Brain microvascular endothelial cell (primary cell): Measurements from ENCODE around the gene NUP133.

Experiments used
- DNase-seq: peaks from one replicate; pipeline ENCODE4 v3.0.0-alpha.2; 2020
- H3K27ac ChIP-seq: fragments of 250-450 bp; sonication (Bioruptor Pico); 2 replicates; pipeline ENCODE4 v1.5.1; 2020; ENCODE audit warnings: mild to moderate bottlenecking, moderate library complexity
- H3K27me3 ChIP-seq: fragments of 250-450 bp; sonication (Bioruptor Pico); replicated peaks from 2 replicates; pipeline ENCODE4 v1.5.1; 2020; ENCODE audit warnings: mild to moderate bottlenecking
- H3K36me3 ChIP-seq: fragments of 250-450 bp; sonication (Bioruptor Pico); replicated peaks from 2 replicates; pipeline ENCODE4 v1.5.1; 2020; ENCODE audit warnings: mild to moderate bottlenecking
- H3K4me3 ChIP-seq: 2 replicates; pipeline ENCODE4 v1.5.1; 2011; ENCODE audit warnings: low read depth, mild to moderate bottlenecking, control low read depth, low read length, moderate library complexity
- in situ Hi-C: cut with HindIII; loops from 2 replicates; pipeline ENCODE4 v1.10.0; 2017; ENCODE audit warnings: low sequenced_read_pairs, low pct_ligation_motif_present
- TF ChIP-seq, protein P1 (sequence below): IDR thresholded peaks from 2 replicates; pipeline ENCODE4 v1.5.1; 2011; ENCODE audit warnings: low read depth, mild to moderate bottlenecking, moderate library complexity, low read length, control low read depth, inconsistent platforms; ENCODE audit errors: missing control alignments

The NUP133 gene

DNA sequence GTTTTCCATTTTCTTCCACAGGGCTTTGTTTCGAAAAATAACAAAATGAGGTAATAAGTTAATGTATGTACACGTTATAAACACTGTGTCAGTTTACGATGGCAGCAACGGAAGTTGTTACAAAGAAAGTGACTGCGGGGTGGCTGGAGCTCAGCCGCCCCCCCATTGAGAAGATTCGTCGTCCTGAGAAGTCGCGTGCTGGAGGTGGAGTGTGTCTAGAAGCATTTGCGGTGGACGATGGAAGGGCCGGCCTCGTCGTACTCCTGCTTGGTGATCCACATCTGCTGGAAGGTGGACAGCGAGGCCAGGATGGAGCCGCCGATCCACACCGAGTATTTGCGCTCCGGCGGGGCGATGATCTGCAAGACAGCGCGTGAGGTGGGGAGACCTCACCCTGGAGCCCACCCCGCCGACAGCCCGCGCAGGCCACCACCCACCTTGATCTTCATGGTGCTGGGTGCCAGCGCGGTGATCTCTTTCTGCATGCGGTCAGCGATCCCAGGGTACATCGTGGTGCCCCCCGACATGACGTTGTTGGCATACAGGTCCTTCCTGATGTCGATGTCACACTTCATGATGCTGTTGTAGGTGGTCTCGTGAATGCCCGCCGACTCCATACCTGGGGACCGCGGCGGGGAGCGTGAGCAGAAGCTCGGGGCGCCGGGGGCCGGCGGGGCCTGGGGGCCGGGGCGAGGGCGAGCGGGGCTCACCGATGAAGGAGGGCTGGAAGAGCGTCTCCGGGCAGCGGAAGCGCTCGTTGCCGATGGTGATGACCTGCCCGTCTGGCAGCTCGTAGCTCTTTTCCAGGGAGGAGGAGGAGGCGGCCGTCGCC, 76.6 kb downstream of the NUP133 start:
- DNase-seq: no peak
- TF ChIP-seq, protein P1, sequence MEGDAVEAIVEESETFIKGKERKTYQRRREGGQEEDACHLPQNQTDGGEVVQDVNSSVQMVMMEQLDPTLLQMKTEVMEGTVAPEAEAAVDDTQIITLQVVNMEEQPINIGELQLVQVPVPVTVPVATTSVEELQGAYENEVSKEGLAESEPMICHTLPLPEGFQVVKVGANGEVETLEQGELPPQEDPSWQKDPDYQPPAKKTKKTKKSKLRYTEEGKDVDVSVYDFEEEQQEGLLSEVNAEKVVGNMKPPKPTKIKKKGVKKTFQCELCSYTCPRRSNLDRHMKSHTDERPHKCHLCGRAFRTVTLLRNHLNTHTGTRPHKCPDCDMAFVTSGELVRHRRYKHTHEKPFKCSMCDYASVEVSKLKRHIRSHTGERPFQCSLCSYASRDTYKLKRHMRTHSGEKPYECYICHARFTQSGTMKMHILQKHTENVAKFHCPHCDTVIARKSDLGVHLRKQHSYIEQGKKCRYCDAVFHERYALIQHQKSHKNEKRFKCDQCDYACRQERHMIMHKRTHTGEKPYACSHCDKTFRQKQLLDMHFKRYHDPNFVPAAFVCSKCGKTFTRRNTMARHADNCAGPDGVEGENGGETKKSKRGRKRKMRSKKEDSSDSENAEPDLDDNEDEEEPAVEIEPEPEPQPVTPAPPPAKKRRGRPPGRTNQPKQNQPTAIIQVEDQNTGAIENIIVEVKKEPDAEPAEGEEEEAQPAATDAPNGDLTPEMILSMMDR: no peak
- in situ Hi-C loops: no loop called here
- H3K27me3 ChIP-seq: peaks cover 53% of the 10 kb centered on the region
- no peak overlapping the region for H3K27ac ChIP-seq
- no peaks in the 10 kb centered on the region for H3K36me3 ChIP-seq
- no peak overlapping the region for H3K4me3 ChIP-seq

DNA sequence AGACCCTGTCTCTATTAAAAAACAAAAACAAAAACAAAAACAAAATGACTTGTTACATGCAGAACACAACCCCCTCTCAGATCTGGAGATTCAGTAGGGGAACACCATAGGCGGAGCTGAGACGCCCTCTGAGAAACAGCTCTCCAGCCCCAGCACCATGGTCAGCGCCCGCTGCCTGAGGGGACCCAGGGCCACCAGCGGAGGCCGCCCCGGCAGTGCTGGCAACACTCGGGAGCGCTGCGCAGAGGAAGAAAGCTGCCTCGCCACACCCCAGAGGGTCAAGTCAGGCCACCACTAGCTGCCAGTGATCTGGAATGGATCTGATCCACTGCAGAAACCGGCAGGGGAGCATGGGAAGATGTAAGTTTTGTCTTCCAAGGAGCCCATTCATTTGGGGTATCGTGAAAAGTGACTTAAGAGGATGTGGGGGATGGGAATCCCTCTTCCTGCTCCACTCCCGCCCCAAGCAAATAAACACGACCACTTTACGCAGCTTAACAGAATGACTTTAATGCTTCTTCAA, 77.3 kb downstream of the NUP133 start:
- H3K4me3 ChIP-seq: no peak overlapping the region
- no peak overlapping the region for H3K27ac ChIP-seq
- peaks cover 53% of the 10 kb centered on the region for H3K27me3 ChIP-seq
- TF ChIP-seq, protein P1: peak; percentile 30
- DNase-seq: peak; percentile 30
- no peaks in the 10 kb centered on the region for H3K36me3 ChIP-seq
- in situ Hi-C loops: no loop called here

DNA sequence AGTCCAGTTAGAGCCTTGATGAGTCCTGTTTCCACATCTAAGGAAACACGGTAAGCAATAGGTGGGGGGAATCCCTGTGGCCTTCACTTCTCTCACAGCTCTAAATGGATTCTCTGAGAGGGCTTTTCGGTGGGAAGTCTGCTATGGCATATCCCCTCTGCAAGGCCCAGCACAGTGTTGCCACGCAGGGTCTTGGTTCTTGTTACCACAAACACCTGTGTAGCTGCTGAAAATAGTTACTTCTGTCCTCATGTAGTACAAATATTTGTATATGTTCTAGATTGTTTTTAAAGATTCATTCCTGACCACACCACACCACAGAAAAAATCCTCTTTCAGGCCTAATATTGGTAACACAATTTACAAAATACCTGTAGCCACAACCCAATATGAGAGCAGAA, 79.9 kb downstream of the NUP133 start:
- no peaks in the 10 kb centered on the region for H3K36me3 ChIP-seq
- peaks cover 30% of the 10 kb centered on the region for H3K27me3 ChIP-seq
- TF ChIP-seq, protein P1: no peak
- DNase-seq: no peak
- H3K27ac ChIP-seq: no peak overlapping the region
- H3K4me3 ChIP-seq: no peak overlapping the region
- in situ Hi-C loops: no loop called here

DNA sequence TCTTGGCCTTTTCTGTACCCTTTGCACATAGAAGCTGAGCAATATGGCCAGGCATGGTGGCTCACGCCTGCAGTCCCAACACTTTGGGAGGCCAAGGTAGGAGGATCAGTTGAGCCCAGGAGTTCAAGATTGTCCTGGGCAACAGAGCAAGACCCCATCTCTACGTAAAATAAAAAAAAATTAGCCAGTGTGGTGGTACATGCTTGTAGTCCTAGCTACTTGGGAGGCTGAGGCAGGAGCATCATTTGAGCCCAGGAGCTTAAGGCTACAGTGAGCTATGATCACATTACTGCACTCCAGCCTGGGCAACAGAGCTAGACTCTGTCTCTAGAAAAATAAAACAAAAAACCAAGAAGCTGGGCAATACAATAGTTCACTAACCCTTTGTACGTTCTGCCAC, 80.6 kb downstream of the NUP133 start:
- in situ Hi-C loops: no loop called here
- DNase-seq: no peak
- no peaks in the 10 kb centered on the region for H3K36me3 ChIP-seq
- H3K27me3 ChIP-seq: peaks cover 23% of the 10 kb centered on the region
- TF ChIP-seq, protein P1: no peak
- H3K27ac ChIP-seq: no peak overlapping the region
- H3K4me3 ChIP-seq: no peak overlapping the region

DNA sequence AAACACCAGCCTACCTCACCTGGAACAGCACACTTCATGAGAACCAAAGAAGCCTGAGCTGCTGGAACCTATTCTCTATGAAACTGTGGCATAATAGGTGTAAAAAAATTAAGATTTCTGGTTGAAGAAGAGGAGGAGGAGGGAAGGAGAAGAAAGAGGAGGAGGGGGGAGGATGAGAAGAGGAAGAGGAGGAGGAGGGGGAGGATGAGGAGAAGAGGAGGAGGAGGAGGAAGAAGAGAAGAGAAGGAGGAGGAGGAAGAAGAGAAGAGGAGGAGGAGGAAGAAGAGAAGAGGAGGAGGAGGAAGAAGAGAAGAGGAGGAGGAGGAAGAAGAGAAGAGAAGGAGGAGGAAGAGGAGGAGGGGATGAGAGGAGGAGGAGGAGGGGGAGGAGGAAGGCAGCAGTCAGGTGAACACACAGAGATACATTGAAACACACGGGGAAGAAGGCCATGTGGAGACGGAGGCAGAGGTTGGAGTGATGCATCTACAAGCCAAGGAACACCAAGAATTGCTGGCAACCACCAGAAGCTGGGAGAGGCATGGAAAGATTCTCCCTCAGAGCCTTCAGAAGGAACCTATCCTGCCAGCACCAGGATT, 82.5 kb downstream of the NUP133 start:
- TF ChIP-seq, protein P1: no peak
- Histone ChIP-seq H3K27ac (no peak overlapping the region), H3K4me3 (no peak overlapping the region), H3K36me3 (no peaks in the 10 kb centered on the region), H3K27me3 (peaks cover 7% of the 10 kb centered on the region)
- in situ Hi-C loops: no loop called here
- DNase-seq: no peak
